ENCODE measurements around the gene LPAR2.

The LPAR2 gene

DNA sequence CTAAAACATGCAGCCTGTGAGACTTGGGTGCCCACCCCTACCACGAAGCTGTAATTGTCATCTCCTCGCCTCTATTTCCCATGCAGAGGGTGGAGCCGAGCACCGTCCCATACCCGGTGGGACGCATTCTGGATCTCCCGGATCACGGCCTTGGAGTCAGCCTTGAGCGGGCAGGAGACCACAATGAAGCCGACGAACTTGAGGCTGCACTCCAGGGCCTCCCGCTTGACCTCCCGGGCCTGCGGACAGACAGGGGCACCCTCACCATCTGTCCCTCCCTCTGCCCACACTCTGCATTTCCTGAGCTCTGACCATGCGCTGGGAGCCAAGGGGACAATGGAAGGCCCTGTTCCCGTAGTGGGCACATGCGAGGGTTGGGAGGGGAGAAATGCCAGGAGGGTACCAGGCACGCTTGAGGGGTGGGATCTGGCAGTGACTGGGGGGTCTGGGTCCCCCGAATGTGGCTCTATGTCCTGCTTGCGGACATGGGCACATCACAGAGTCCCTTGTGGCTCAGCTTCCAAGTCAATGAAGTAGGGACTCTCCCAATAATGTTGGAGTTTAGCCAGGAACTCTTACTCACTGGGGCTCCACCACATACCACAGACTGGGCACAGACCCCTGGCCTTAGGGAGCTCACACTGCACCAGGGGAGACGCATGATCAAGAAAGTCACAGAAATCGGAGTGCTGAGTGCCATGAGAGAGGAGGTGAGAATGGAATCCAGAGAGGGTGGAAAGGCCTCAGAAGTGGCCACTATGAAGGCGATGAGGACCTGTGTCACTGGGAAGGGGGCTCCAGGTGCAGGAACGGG is 24.7 kb upstream of the LPAR2 start:
- no peak for DNase-seq

DNA sequence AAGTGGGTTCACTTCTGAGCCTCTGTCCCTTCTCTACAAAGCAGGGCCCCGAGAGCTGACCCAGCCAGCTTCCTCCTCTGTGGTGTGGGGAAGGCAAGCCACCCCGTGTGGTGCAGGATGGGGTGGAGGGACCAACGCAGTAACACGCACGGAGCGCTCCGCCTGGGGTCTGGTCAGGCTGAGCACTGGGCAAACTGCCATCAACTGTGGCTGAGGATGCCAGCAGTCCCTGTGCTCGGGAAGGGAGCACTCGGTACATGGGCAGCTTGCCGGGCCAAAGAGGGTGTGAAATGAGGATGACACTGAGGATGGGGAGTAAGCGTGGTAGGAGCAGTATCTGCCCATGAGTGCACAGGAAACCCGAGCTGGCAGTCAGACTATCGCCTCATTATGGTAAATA is 23.1 kb upstream of the LPAR2 start:
- no peak for DNase-seq

GRCh38 chr19:19650331-19650730 is 22.3 kb upstream of the LPAR2 start:
- no peak for DNase-seq

- DNase-seq, result no peak
Observed at GRCh38 chr19:19649580-19649995, 21.6 kb upstream of the LPAR2 start.

DNA sequence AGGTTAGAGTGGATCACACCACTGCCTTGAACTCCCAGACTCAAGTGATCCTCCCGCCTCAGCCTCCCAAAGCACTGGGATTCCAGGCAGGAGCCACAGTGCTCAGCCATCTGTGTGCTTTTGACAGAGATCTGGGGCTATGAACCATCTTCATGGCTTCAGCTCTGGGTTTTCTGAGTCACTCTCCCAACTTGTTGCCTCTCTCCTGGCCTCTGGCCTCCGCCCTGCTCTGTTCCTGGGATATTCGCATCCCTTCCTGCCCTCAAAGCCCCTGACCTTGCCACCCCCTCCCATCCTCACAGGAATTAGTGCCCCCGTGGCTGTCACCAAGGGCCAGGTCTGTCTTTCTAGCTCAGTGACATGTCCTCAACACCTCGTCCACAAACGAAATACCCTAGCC is 21.1 kb upstream of the LPAR2 start:
- no peak for DNase-seq

- DNase-seq, result no peak
Observed at GRCh38 chr19:19647037-19647835, 19.2 kb upstream of the LPAR2 start.

DNA sequence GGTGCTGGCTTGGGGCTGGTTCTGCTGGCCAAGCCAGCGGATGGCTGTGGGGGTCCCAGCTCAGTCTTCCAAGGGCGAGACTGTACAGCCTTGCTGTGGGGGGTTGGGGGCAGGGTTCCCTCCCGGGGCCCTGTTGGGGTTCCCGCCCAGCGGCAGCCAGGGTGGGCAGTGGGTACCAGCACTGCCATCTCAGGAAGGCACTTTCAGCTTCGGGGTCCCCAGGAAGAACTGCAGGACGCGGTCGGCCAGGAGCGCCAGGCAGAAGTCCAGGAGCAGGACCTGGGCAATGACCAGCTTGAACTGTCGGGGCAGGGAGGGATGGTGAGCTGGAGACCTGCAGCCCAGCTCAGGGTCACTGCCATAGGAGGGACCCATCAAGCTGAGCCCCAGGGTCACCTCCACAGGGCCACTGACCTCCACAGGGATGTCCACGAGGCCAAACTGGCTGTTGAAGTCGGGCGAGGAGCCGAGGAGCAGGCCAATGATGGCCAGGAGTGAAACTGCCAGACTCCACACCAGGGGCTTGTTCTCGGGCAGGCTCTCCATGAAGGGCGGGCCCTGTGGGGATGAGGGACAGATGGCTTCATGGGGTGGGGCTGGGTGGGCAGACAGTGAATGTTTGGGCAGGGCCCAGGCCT is 17.3 kb upstream of the LPAR2 start:
- DNase-seq, result no peak

GRCh38 chr19:19644054-19644388 is 16.0 kb upstream of the LPAR2 start:
- no peak for DNase-seq

DNA sequence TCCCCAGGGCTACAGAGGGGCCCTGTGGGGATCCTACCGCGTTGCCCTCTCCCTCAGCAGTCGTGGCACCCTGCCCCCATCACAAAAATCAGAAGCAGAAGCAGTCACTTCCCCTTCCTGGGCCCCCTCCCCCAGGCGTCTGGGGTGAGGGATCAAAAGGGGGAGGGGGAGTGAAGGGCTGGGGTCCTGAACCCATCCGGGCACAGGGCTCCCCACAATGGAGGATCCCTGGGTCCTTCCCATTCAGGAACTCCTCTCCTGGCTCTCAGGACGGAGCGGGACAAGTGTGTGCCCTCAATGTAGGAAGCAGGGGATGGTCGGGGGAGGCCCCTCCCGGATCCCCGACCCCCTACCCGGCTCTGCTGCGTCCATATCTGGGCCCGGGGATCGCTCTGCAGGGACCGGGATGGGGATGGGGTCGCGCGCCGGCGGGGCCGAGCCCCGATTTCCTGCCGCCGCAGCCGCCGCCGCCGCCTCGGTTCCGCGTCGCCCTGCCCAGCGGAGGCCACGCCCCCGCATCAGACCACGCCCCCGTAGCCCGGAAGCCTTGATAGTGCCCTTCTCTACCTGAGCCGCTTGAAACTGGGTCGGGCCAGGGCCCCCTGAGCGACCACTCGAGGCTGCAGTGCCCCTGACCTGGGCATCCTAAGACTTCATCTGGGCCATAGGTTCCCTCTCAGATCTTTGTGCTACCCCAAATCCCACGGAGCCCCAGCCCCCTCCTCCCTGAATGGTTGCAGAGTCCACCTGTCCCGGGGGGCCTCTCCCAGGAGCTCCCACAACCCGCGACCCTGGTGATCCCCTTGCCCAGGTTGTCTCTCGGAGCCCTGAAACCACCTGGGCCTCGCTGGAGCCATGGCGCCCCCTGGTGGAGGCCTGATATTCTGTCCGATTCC is 15.4 kb upstream of the LPAR2 start, which contains the start of gene GMIP:
TSS of gene GMIP (minus strand) at position 500 of the 896 bp plus-strand sequence. CDS start at position 372, 128 bp downstream.
- peak; percentile 82 for DNase-seq

- peak; percentile 48 for DNase-seq
Observed at GRCh38 chr19:19642506-19643157, 14.6 kb upstream of the LPAR2 start.

- no peak for DNase-seq
Observed at GRCh38 chr19:19637523-19638251, 9.7 kb upstream of the LPAR2 start.

DNA sequence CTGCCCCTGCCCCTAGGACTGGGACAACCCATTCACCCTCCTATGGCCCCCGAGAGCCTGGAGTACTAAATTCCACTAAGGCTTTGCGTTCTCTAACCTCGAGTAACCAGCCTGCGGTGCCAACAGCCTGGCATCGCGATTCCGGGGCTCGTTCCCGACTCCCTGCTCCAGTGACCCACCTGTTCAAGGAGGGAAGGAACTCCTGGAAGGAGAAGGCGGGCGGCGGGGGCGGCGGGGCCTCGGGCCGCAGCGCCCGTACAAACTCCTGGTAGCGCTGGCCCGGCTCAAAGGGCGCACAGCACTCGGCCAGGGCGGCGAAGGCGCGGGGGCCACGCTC is 9.1 kb upstream of the LPAR2 start:
- DNase-seq, result no peak

GRCh38 chr19:19636573-19637185 is 8.7 kb upstream of the LPAR2 start:
- DNase-seq, result no peak

GRCh38 chr19:19635313-19635702 is 7.3 kb upstream of the LPAR2 start:
- no peak for DNase-seq

DNA sequence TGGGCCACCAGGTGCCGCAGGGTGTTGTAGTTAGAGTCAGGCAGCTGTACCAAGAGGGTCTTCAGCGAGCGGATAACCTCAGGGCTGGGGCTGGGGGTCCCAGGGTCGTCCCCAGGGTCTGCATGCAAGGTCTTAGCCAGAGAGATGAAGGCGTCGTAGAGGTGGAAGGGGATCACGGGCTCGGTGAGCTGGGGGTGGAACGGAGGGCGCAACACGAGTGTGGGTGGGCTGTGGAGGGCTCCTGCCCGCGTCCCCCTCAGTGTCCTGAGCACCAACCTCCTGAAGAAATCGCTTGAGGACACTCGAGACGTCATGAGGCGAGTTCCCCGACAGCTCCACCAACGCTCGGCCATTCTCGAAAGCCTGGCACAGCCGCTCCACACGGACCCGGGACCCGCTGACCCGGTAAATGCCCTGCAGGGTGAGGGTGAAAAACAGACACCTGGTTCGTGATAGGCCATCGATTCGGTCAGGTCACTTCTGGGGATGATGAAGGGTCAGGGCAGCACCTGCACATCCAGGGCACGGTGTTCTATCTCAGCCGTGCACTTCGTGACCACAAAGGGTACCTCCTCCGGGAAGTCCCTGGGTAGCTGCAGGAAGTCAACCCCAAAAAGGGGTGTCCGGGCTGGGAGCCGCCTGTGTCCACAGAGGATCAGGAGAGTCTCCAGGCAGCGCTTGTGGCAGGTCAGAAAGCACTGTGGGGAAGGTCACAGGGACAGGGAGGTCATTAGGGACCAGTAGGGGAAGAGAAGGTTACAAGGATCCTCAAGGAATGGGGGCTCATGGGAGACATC is 6.7 kb upstream of the LPAR2 start:
- no peak for DNase-seq

- no peak for DNase-seq
Observed at GRCh38 chr19:19633711-19634515, 5.9 kb upstream of the LPAR2 start.

DNA sequence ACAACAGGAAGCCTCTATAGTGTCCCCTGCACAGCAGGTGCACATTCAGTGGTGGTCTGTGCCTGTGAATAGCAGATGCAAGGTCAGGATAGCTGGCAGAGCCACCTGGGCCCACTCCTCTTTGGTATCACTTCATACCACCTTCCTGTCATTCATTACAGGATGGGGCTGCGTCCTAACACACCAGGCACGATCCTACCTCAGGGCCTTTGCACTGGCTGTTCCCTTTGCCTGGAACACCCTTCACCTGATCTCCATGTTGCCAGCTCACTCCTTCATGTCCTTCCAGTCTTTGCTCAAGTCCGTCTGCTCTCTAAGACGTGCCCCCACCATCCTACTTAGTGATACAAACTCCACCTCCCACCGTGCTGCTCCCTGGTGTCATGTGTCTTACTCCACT is 4.6 kb upstream of the LPAR2 start:
- no peak for DNase-seq

DNA sequence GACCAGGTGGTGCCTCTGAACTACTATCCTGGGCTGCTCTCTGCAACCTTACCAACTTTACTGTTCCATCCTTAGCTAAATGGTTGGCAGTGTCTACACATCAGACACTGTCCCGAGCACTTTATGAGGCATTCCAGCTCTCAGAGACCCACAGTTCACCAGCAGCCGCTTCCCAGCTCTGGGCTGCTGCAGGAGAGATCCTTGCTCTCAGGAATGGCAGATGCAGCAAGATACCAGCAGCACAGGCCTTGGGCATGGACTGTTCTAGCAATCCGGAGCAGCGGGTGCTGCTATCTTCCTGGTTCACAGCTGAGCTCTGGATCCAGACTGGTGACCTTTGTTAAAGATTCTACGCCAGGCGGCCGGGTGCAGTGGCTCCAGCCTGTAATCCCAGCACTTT is 3.3 kb upstream of the LPAR2 start:
- no peak for DNase-seq

DNA sequence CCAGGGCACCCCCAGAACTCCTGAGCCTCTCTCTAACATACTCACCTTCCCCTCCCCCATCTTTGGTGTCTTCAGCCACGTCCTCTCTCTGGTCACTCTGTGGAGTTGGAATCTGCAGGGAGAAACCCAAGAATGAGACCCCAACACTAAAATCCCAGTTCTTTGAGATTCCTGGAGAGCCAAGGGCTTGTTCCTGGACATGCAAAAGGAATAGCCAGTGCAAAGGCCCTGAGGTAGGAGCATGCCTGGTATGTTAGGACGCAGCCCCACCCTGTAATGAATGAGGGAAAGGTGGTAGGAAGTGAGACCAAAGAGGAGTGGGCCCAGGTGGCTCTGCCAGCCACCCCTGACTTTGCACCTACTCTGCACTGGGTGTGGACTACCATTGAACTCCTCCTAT is 2.4 kb upstream of the LPAR2 start:
- no peak for DNase-seq

- no peak for DNase-seq
Observed at GRCh38 chr19:19630062-19630414, 2.0 kb upstream of the LPAR2 start.

Measured in CD4-positive, alpha-beta T cell treated with Interleukin-4 for 4 hours (primary cell).